Pericardium fibroblast (primary cell): Measurements from ENCODE around the gene TMEM89. TPM values are rescaled to one million over a fixed set of nuclear protein-coding genes. Genes with fewer than 3 reads are reported as not detected.

Experiments
- total RNA-seq: library from RNA; depleted of rRNA; stranded (reverse); fragments of >200 nt; gene quantifications from 2 replicates; pipeline ENCODE4 v1.2.3, GENCODE V29; 2015

The TMEM89 gene, protein sequence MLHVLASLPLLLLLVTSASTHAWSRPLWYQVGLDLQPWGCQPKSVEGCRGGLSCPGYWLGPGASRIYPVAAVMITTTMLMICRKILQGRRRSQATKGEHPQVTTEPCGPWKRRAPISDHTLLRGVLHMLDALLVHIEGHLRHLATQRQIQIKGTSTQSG
- total RNA-seq = not detected in 2 replicates

DNA sequence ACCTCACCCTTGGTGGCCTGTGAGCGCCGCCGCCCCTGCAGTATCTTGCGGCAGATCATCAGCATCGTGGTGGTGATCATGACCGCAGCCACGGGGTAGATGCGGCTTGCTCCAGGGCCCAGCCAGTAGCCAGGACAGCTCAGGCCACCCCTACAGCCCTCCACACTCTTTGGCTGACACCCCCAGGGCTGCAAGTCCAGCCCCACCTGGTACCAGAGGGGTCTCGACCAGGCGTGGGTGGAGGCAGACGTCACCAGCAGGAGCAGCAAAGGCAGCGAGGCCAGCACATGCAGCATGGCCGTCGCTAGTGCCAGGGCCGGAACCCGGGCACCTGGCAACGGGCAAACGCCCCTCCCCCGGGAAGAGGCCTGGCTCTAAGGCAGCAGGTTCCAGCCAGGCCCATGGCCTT is at the start of gene TMEM89:
Gene TMEM89, minus strand, starts transcription at position 309 of the 409 bp plus-strand sequence. Its CDS starts 13 bp downstream, at position 296.

DNA sequence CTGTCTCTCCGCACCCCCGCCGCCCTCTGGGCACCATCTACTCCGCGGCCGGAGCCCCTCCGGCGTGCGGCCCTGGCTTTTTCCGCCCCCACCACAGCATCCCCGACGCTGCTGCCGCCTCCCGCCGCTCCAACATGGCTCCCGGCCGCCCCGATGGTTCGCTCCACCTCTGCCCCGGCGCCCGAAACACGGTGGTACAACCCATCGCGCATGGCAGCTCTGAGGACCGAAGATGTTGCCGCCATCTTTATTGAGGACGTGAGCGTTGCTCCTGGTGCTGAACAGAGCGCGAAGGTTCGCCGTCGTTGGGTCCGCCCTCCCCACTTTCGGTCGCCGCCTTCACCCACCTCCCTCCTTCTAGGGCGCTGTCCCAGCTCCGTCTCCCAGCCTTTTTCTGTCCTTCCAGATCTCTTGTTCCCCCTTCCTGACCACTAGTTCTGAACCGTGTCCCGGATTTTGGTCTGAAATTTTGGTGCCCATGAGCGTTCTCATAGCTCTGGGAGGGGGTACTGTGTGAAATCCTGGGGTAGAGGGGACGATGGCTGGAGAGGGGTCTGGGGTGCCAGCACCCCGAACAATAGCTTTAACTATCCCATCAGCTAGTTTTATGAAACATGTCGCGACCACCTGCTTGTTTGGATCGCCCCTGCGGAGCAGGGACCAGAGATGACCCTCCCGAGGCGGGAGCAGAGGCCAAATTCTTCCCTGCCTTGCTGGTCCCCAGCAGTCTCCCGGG is 41.4 kb upstream of the TMEM89 start, which contains the start of gene CELSR3:
Gene CELSR3, minus strand, starts transcription at position 134 of the 736 bp plus-strand sequence. CDS start 252 bp downstream, outside the sequence.

DNA sequence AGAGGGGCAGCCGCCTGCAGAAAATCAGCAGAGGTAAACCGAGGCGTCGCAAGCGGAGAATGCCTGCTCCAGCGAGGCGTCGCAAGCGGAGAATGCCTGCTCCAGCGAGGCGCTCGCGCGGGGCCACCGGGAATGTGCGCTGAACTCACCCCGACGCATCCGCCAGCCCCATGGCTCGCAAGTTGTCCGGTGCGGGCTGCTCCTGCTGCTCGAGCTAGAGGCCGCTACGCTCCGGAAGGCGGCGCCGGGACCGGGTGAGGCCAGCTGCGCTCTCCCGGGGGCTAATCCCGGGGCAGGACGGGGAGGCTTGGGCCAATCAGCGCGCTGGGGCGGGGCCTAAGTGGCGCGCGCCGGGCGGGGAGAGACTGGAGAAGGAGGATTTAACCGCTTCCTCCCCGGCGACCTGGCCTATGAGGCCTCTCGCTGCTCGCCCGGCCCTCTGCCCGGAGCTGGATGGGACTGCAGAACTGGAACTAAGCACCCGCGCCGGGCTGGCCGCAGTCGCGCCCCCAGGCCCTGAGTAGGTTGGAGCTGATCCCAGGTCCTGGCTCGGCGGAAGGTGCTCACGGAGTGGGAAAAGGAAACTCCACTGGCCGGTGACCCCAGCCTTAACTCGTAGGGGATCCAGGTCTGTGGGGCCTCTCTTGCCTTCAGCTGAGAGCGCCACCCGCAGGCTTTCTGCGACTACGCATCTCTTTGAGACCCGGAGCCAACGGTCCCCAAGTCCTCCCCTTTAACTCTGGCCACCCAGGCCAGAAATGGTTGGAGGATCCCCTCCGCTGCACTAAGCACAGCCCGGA is 13.9 kb upstream of the TMEM89 start, which contains the start of gene SLC26A6:
Gene SLC26A6, minus strand, starts transcription at position 240 of the 800 bp plus-strand sequence. Its CDS starts 68 bp downstream, at position 172.

DNA sequence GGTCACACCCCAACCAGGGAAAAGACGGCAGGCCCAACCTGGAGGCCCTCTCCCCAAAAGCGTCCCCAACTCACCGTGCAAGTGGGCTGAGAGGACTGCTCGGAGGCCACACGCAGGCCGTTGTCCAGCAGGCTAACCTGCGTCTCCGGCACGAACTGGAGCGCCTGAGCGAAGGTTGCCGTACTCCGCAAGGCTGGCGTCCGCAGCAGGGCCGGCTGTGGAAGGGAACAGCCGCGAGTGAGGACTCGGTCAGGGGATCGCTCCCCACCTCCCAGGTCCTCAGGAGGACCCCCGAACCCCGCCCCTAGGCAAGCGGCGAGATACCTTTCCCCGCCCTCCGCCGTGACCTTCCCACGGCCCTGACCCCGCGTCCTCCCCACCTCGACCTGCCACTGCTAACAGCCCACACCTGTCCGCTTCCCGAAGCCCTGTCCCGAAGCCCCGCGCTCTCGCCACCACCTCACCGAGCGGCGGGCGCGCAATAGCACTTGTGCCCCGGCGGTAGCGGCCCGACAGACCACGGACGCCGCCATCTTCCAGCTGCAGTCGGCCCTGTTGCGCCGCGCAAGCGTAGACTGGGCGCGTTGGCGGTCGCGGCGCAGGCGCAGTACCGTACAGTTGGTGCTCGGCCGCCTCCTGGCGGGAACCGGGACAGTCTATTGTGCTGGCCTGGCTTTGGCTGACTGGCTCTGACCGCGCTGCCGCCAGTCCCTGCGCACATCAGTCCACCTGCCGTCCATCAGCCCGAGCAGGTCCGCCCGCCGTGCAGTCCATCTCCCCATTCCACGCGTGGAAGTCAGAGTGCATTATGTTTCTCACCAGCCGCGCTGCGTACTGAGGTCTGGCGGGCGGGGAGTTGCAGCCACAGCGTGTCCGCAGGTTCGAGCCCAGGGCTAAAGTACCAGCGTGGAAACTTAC is 12.2 kb downstream of the TMEM89 start, which contains the start of gene UQCRC1:
Gene UQCRC1, minus strand, starts transcription at position 559 of the 918 bp plus-strand sequence. Its CDS starts 26 bp downstream, at position 533.

DNA sequence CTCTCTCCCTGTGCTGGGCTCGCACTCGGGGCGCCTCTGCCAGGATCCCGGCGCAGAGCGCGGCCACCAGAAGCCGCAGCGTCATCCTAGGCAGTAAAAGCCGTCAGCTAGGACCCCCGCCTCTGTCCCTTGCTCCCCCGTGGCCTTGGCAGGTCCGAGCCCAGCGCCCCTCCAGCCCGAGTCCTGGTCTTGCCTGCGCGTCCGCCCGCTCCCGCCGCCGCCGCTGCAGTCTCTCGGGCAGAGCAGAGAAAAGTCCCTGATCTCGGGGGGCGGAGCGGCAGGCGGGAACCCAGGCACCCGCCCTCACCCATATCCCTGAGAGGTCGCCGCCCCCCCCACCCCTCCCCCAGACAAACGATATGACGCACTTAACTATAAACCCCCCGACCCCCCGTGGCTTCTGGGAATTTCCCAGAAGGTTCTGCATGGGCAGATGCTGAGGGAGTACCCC is 26.5 kb downstream of the TMEM89 start, which contains the start of gene COL7A1:
Gene COL7A1, minus strand, starts transcription at position 255 of the 451 bp plus-strand sequence. Its CDS starts 170 bp downstream, at position 85.

Other genes with a start within 250 kb of the TMEM89 start
- gene FBXW12, start 249.6 kb downstream of the TMEM89 start, total RNA-seq = not detected in 2 replicates
- gene PLXNB1, start 191.7 kb downstream of the TMEM89 start, total RNA-seq = 25.7 and 34.4 TPM in 2 replicates
- gene CCDC51, start 181.7 kb downstream of the TMEM89 start, total RNA-seq = 15.4 and 23.6 TPM in 2 replicates
- 416 and 436 TPM in 2 replicates for gene TMA7, start 181.5 kb downstream of the TMEM89 start, total RNA-seq
- gene ATRIP, start 175.0 kb downstream of the TMEM89 start, total RNA-seq = 4.2 and 5.2 TPM in 2 replicates
- gene SHISA5, start 117.6 kb downstream of the TMEM89 start, total RNA-seq = 153 and 189 TPM in 2 replicates
- 5.5 and 15.9 TPM in 2 replicates for gene PFKFB4, start 65.0 kb downstream of the TMEM89 start, total RNA-seq
- 0.09 TPM in 1 of 2 replicates, not detected in the other for gene UCN2, start 58.0 kb downstream of the TMEM89 start, total RNA-seq
- 11.7 and 14.5 TPM in 2 replicates for gene COL7A1, start 26.4 kb downstream of the TMEM89 start, total RNA-seq
- gene UQCRC1, start 12.1 kb downstream of the TMEM89 start, total RNA-seq = 166 and 222 TPM in 2 replicates
- gene SLC26A6, start 13.7 kb upstream of the TMEM89 start, total RNA-seq = 18.0 and 29.3 TPM in 2 replicates
- gene CELSR3, start 41.1 kb upstream of the TMEM89 start, total RNA-seq = 1.8 and 2.2 TPM in 2 replicates
- 20.1 and 44.0 TPM in 2 replicates for gene NCKIPSD, start 64.1 kb upstream of the TMEM89 start, total RNA-seq
- gene IP6K2, start 95.5 kb upstream of the TMEM89 start, total RNA-seq = 57.9 and 73.9 TPM in 2 replicates
- 16.3 and 27.3 TPM in 2 replicates for gene PRKAR2A, start 226.1 kb upstream of the TMEM89 start, total RNA-seq